Activated T-cell treated with anti-CD3 and anti-CD28 coated beads, Interleukin-2, amount 50 U/mL, for 72 hours (primary cell): ENCODE data around the gene LAMA5. TPM values are rescaled to one million over a fixed set of nuclear protein-coding genes. Genes with fewer than 3 reads are reported as not detected.

Experiments used
- ATAC-seq, 2 donors: fragments of 150-1000 bp; cut with Tn5 transposase; replicated peaks in 1 of 2; 2 replicates each; pipeline ENCODE4 v1.10.0; 2021; ENCODE audit warnings: moderate library complexity in 2 of 2, mild to moderate bottlenecking in 1 of 2
- DNase-seq, 2 donors: peaks; one replicate each; pipeline ENCODE4 v3.0.0; 2021 to 2022; ENCODE audit warnings: mixed read lengths in 1 of 2
- H3K27ac Mint-ChIP-seq: one replicate; pipeline ENCODE4 v1.8.0; 2022; ENCODE audit warnings: mild to moderate bottlenecking, moderate library complexity, mixed read lengths
- H3K27me3 Mint-ChIP-seq: one replicate; pipeline ENCODE4 v1.8.0; 2022; ENCODE audit warnings: low read depth, mixed read lengths
- H3K36me3 Mint-ChIP-seq, 2 donors: one replicate each; pipeline ENCODE4 v1.8.0; 2022; ENCODE audit warnings: mixed read lengths in 2 of 2, mild to moderate bottlenecking in 1 of 2; ENCODE audit not compliant: insufficient read depth in 2 of 2
- H3K4me1 Mint-ChIP-seq: one replicate; pipeline ENCODE4 v1.8.0; 2022; ENCODE audit warnings: low read depth, mixed read lengths
- H3K4me3 Mint-ChIP-seq, 2 donors: one replicate each; pipeline ENCODE4 v1.8.0; 2022; ENCODE audit warnings: mild to moderate bottlenecking in 2 of 2, mixed read lengths in 2 of 2, moderate library complexity in 2 of 2
- H3K9me3 Mint-ChIP-seq, 2 donors: one replicate each; pipeline ENCODE4 v1.8.0; 2022; ENCODE audit warnings: mixed read lengths in 2 of 2
- total RNA-seq, 2 donors: library from RNA; stranded (reverse); gene quantifications; one replicate each; pipeline ENCODE4 v1.2.3, GENCODE V29; 2022

Gene LAMA5
- total RNA-seq, 2 donors from 2014 or later, result 0.86 to 0.99 TPM

- H3K36me3 Mint-ChIP-seq, result no peaks in the 10 kb centered on the region
- ATAC-seq, result no peak
- no peak overlapping the region for H3K4me3 Mint-ChIP-seq
- no peaks in the 10 kb centered on the region for H3K9me3 Mint-ChIP-seq
- peaks cover 8% of the 10 kb centered on the region for H3K27me3 Mint-ChIP-seq
- DNase-seq, result no peak
- H3K27ac Mint-ChIP-seq, result no peak overlapping the region
- H3K4me1 Mint-ChIP-seq, result no peaks in the 10 kb centered on the region
Observed at GRCh38 chr20:62360854-62361798, 6.0 kb downstream of the LAMA5 start.

- no peak overlapping the region for H3K4me3 Mint-ChIP-seq
- H3K27ac Mint-ChIP-seq, result no peak overlapping the region
- H3K4me1 Mint-ChIP-seq, result no peaks in the 10 kb centered on the region
- no peak for DNase-seq
- H3K36me3 Mint-ChIP-seq, result no peaks in the 10 kb centered on the region
- peaks cover under 1% of the 10 kb centered on the region for H3K27me3 Mint-ChIP-seq
- H3K9me3 Mint-ChIP-seq, result no peaks in the 10 kb centered on the region
- ATAC-seq, result no peak
Observed at GRCh38 chr20:62359491-62360121, 7.5 kb downstream of the LAMA5 start.

- no peak for ATAC-seq
- Mint-ChIP-seq H3K9me3 (no peaks in the 10 kb centered on the region), H3K36me3 (no peaks in the 10 kb centered on the region), H3K27me3 (no peaks in the 10 kb centered on the region), H3K27ac (no peak overlapping the region), H3K4me3 (no peak overlapping the region), H3K4me1 (no peaks in the 10 kb centered on the region)
- DNase-seq, result no peak
Observed at GRCh38 chr20:62359043-62359490, 8.0 kb downstream of the LAMA5 start.

GRCh38 chr20:62358171-62359042 is 8.7 kb downstream of the LAMA5 start:
- ATAC-seq (no peak), DNase-seq (no peak)
- Mint-ChIP-seq H3K4me1 (no peaks in the 10 kb centered on the region), H3K9me3 (no peaks in the 10 kb centered on the region), H3K36me3 (no peaks in the 10 kb centered on the region), H3K27ac (no peak overlapping the region), H3K27me3 (no peaks in the 10 kb centered on the region), H3K4me3 (no peak overlapping the region)

GRCh38 chr20:62357681-62358080 is 9.4 kb downstream of the LAMA5 start:
- Mint-ChIP-seq H3K4me3 (no peak overlapping the region), H3K36me3 (no peaks in the 10 kb centered on the region), H3K27ac (no peak overlapping the region), H3K27me3 (no peaks in the 10 kb centered on the region), H3K9me3 (no peaks in the 10 kb centered on the region), H3K4me1 (no peaks in the 10 kb centered on the region)
- no peak for ATAC-seq
- DNase-seq, result no peak

- no peaks in the 10 kb centered on the region for H3K4me1 Mint-ChIP-seq
- no peaks in the 10 kb centered on the region for H3K36me3 Mint-ChIP-seq
- no peak overlapping the region for H3K27ac Mint-ChIP-seq
- no peak for DNase-seq
- no peaks in the 10 kb centered on the region for H3K9me3 Mint-ChIP-seq
- no peaks in the 10 kb centered on the region for H3K27me3 Mint-ChIP-seq
- ATAC-seq, result no peak
- H3K4me3 Mint-ChIP-seq, result no peak overlapping the region
Observed at GRCh38 chr20:62357187-62357667, 9.9 kb downstream of the LAMA5 start.

- Mint-ChIP-seq H3K4me3 (no peak overlapping the region), H3K27me3 (no peaks in the 10 kb centered on the region), H3K27ac (no peak overlapping the region), H3K9me3 (no peaks in the 10 kb centered on the region), H3K4me1 (no peaks in the 10 kb centered on the region), H3K36me3 (no peaks in the 10 kb centered on the region)
- ATAC-seq (no peak), DNase-seq (no peak)
Observed at GRCh38 chr20:62356589-62357186, 10.4 kb downstream of the LAMA5 start.

- no peaks in the 10 kb centered on the region for H3K4me1 Mint-ChIP-seq
- H3K9me3 Mint-ChIP-seq, result no peaks in the 10 kb centered on the region
- ATAC-seq (no peak), DNase-seq (no peak)
- H3K27ac Mint-ChIP-seq, result no peak overlapping the region
- no peaks in the 10 kb centered on the region for H3K27me3 Mint-ChIP-seq
- H3K4me3 Mint-ChIP-seq, result no peak overlapping the region
- no peaks in the 10 kb centered on the region for H3K36me3 Mint-ChIP-seq
Observed at GRCh38 chr20:62355878-62356588, 11.1 kb downstream of the LAMA5 start.

- Mint-ChIP-seq H3K4me3 (no peak overlapping the region), H3K36me3 (no peaks in the 10 kb centered on the region), H3K9me3 (no peaks in the 10 kb centered on the region), H3K4me1 (no peaks in the 10 kb centered on the region), H3K27me3 (no peaks in the 10 kb centered on the region), H3K27ac (no peak overlapping the region)
- no peak for DNase-seq
- ATAC-seq, result no peak
Observed at GRCh38 chr20:62355516-62355877, 11.6 kb downstream of the LAMA5 start.

- no peaks in the 10 kb centered on the region for H3K4me1 Mint-ChIP-seq
- H3K27ac Mint-ChIP-seq, result no peak overlapping the region
- ATAC-seq (no peak), DNase-seq (no peak)
- no peak overlapping the region for H3K4me3 Mint-ChIP-seq
- H3K27me3 Mint-ChIP-seq, result no peaks in the 10 kb centered on the region
- H3K9me3 Mint-ChIP-seq, result no peaks in the 10 kb centered on the region
- H3K36me3 Mint-ChIP-seq, result no peaks in the 10 kb centered on the region
Observed at GRCh38 chr20:62354811-62355341, 12.2 kb downstream of the LAMA5 start.

- no peak overlapping the region for H3K4me3 Mint-ChIP-seq
- no peak for DNase-seq
- H3K36me3 Mint-ChIP-seq, result peaks cover 2% of the 10 kb centered on the region in 2 donors
- no peaks in the 10 kb centered on the region for H3K27me3 Mint-ChIP-seq
- no peak overlapping the region for H3K27ac Mint-ChIP-seq
- no peak for ATAC-seq
- no peaks in the 10 kb centered on the region for H3K4me1 Mint-ChIP-seq
- peaks cover 2% of the 10 kb centered on the region in 2 donors for H3K9me3 Mint-ChIP-seq
Observed at GRCh38 chr20:62354031-62354808, 12.9 kb downstream of the LAMA5 start.
